Measurements from ENCODE around the gene HK3. TPM values are rescaled to one million over a fixed set of nuclear protein-coding genes. Genes with fewer than 3 reads are reported as not detected.

The HK3 gene
- under 1 TPM; under 0.01 to 0.34 TPM for total RNA-seq

DNA sequence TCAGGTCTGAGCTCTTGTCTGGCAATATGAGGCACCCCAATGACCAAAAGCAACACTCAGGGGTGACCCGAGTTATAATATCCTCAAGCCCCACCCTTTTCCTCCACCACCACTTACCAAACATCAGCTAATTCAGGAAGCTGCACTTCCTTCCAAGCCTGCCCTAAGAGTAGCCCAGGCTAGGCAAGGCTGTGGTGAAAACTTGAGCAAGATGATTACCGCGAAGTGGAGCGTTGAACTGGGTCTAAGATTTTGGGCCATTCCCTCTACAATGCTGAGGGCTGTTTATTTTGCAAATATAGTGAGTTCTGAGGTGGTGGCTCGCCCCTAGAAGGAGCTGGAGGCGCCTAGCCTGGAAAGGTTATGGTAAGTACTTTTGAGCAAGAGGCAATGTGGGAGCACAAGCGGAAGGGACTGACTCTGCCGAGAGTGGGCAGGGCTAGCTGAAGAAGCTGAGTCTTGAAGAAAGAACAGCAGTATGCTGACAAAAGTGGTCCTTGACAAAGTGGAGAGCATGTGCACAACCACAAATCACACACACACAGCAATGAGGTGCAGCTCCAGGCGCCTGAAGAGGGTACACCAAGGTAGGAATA lies at the start of gene HK3:
TSS of gene HK3 (minus strand) at position 51 of the 596 bp plus-strand sequence. CDS start 3,187 bp downstream, outside the sequence.

Other genes starting within 250 kb of the HK3 start
- not detected for gene UNC5A, start 88.8 kb downstream of the HK3 start, total RNA-seq
- gene UIMC1, start 107.4 kb upstream of the HK3 start, total RNA-seq, result 10 to 100 TPM; 18.9 to 24.6 TPM
- gene ZNF346, start 123.3 kb upstream of the HK3 start, total RNA-seq, result 10 to 100 TPM; 10.7 to 20.3 TPM
- 1 to 10 TPM; 1.0 to 5.7 TPM for gene FGFR4, start 187.6 kb upstream of the HK3 start, total RNA-seq
- gene NSD1, start 234.4 kb upstream of the HK3 start, total RNA-seq, result 10 to 100 TPM; 39.2 to 47.3 TPM

Data from melanocyte of skin (primary cell).